WTC11 (cell line): ENCODE results near the gene WNT11. TPM values are rescaled to one million over a fixed set of nuclear protein-coding genes. Genes with fewer than 3 reads are reported as not detected.

Source experiments
- ATAC-seq: fragments of 200-7000 bp; cut with Tn5 transposase; 2 replicates; pipeline ENCODE4 v1.10.0; 2021; ENCODE audit warnings: mild to moderate bottlenecking, moderate library complexity
- CTCF ChIA-PET: fragments of 300-600 bp; sonication (Branson Sonifier 250); formaldehyde crosslinking; loops from one replicate; lab custom pipeline; 2021; ENCODE audit warnings: antibody characterized with exemption; lab: Charles Lee
- POLR2A ChIA-PET: fragments of 350-600 bp; sonication (Branson Sonifier 250); formaldehyde crosslinking; loops from one replicate; lab custom pipeline; 2021; ENCODE audit warnings: antibody characterized with exemption; lab: Charles Lee
- DNase-seq: peaks from one replicate; pipeline ENCODE4 v3.0.0; 2021; ENCODE audit warnings: low spot score
- H3K27ac Mint-ChIP-seq: 2 replicates; pipeline ENCODE4 v1.8.0; 2021; ENCODE audit warnings: mixed read lengths
- H3K27me3 Mint-ChIP-seq: 2 replicates; pipeline ENCODE4 v1.8.0; 2021; ENCODE audit warnings: low read depth, mild to moderate bottlenecking, moderate library complexity, mixed read lengths
- H3K36me3 Mint-ChIP-seq: 2 replicates; pipeline ENCODE4 v1.8.0; 2021; ENCODE audit warnings: mixed read lengths
- H3K4me1 Mint-ChIP-seq: 2 replicates; pipeline ENCODE4 v1.8.0; 2022; ENCODE audit warnings: mixed read lengths
- H3K4me3 Mint-ChIP-seq: 2 replicates; pipeline ENCODE4 v1.8.0; 2021; ENCODE audit warnings: mild to moderate bottlenecking, moderate library complexity, mixed read lengths
- H3K9me3 Mint-ChIP-seq: 2 replicates; pipeline ENCODE4 v1.8.0; 2021; ENCODE audit warnings: mixed read lengths
- CREM ChIP-seq: sonication (generic); formaldehyde crosslinking; IDR thresholded peaks from 2 replicates; pipeline ENCODE4 v1.8.1; 2022; ENCODE audit warnings: mild to moderate bottlenecking, missing genetic modification reagents, moderate library complexity
- ELF4 ChIP-seq: sonication (generic); formaldehyde crosslinking; IDR thresholded peaks from 2 replicates; pipeline ENCODE4 v1.8.1; 2022; ENCODE audit warnings: low read depth, mild to moderate bottlenecking, moderate library complexity, missing genetic modification reagents
- ETV6 ChIP-seq: sonication (generic); formaldehyde crosslinking; IDR thresholded peaks from 2 replicates; pipeline ENCODE4 v1.8.1; 2022; ENCODE audit warnings: mild to moderate bottlenecking, missing genetic modification reagents
- FOXK1 ChIP-seq: sonication (generic); formaldehyde crosslinking; IDR thresholded peaks from 2 replicates; pipeline ENCODE4 v1.8.0; 2022; ENCODE audit warnings: mild to moderate bottlenecking, moderate library complexity, missing genetic modification reagents
- KAT7 ChIP-seq: sonication (generic); formaldehyde crosslinking; IDR thresholded peaks from 2 replicates; pipeline ENCODE4 v1.8.1; 2023; ENCODE audit warnings: missing genetic modification reagents, mild to moderate bottlenecking, borderline replicate concordance
- NR3C1 ChIP-seq: sonication (generic); formaldehyde crosslinking; conservative IDR thresholded peaks from 2 replicates; pipeline ENCODE4 v1.8.1; 2023; ENCODE audit warnings: low read depth, mild to moderate bottlenecking, missing genetic modification reagents
- SMAD3 ChIP-seq: sonication (generic); formaldehyde crosslinking; IDR thresholded peaks from 2 replicates; pipeline ENCODE4 v1.8.0; 2022; ENCODE audit warnings: missing genetic modification reagents, mild to moderate bottlenecking, borderline replicate concordance
- SOX15 ChIP-seq: fragments of 250-450 bp; sonication (Bioruptor Pico); IDR thresholded peaks from 2 replicates; pipeline ENCODE4 v1.9.0; 2021; ENCODE audit warnings: mild to moderate bottlenecking
- SP1 ChIP-seq: sonication (generic); formaldehyde crosslinking; conservative IDR thresholded peaks from 2 replicates; pipeline ENCODE4 v1.8.1; 2022; ENCODE audit warnings: missing genetic modification reagents
- TEAD1 ChIP-seq: sonication (generic); formaldehyde crosslinking; IDR thresholded peaks from 2 replicates; pipeline ENCODE4 v1.8.0; 2022; ENCODE audit warnings: mild to moderate bottlenecking, missing genetic modification reagents
- ZNF396 ChIP-seq: fragments of 250-450 bp; sonication (Bioruptor Pico); IDR thresholded peaks from 2 replicates; pipeline ENCODE4 v1.8.0; 2021; ENCODE audit warnings: mild to moderate bottlenecking, moderate library complexity, borderline replicate concordance
- ZNF416 ChIP-seq: fragments of 250-450 bp; sonication (Bioruptor Pico); IDR thresholded peaks from 2 replicates; pipeline ENCODE4 v1.9.0; 2021; ENCODE audit warnings: mild to moderate bottlenecking, inconsistent platforms
- total RNA-seq: library from RNA; stranded (reverse); gene quantifications from 3 replicates; pipeline ENCODE4 v1.2.3, GENCODE V29; 2021
- TF ChIP-seq, protein P1 (sequence below): sonication (generic); formaldehyde crosslinking; IDR thresholded peaks from 2 replicates; pipeline ENCODE4 v1.8.0; 2022; ENCODE audit warnings: mild to moderate bottlenecking, missing genetic modification reagents
- TF ChIP-seq, protein P2 (sequence below): fragments of 250-450 bp; sonication (Bioruptor Pico); IDR thresholded peaks from 2 replicates; pipeline ENCODE4 v1.9.0; 2021; ENCODE audit warnings: mild to moderate bottlenecking
- TF ChIP-seq, protein P3 (sequence below): sonication (generic); formaldehyde crosslinking; IDR thresholded peaks from 2 replicates; pipeline ENCODE4 v1.8.1; 2022; ENCODE audit warnings: low read depth, missing genetic modification reagents, borderline replicate concordance
- TF ChIP-seq, protein P4 (sequence below): fragments of 250-450 bp; sonication (Bioruptor Pico); IDR thresholded peaks from 2 replicates; pipeline ENCODE4 v1.9.0; 2021; ENCODE audit warnings: mild to moderate bottlenecking, borderline replicate concordance
- TF ChIP-seq, protein P5 (sequence below): sonication (generic); formaldehyde crosslinking; IDR thresholded peaks from 2 replicates; pipeline ENCODE4 v1.8.1; 2023; ENCODE audit warnings: mild to moderate bottlenecking, missing genetic modification reagents
- TF ChIP-seq, protein P6 (sequence below): sonication (generic); formaldehyde crosslinking; conservative IDR thresholded peaks from 2 replicates; pipeline ENCODE4 v1.8.1; 2022; ENCODE audit warnings: mild to moderate bottlenecking, missing genetic modification reagents
- TF ChIP-seq, protein P7 (sequence below): sonication (generic); formaldehyde crosslinking; IDR thresholded peaks from 2 replicates; pipeline ENCODE4 v1.8.0; 2023; ENCODE audit warnings: mild to moderate bottlenecking, missing genetic modification reagents

WNT11 gene
- total RNA-seq, 1 experiment from 2014 or later, result 0.79 TPM

DNA sequence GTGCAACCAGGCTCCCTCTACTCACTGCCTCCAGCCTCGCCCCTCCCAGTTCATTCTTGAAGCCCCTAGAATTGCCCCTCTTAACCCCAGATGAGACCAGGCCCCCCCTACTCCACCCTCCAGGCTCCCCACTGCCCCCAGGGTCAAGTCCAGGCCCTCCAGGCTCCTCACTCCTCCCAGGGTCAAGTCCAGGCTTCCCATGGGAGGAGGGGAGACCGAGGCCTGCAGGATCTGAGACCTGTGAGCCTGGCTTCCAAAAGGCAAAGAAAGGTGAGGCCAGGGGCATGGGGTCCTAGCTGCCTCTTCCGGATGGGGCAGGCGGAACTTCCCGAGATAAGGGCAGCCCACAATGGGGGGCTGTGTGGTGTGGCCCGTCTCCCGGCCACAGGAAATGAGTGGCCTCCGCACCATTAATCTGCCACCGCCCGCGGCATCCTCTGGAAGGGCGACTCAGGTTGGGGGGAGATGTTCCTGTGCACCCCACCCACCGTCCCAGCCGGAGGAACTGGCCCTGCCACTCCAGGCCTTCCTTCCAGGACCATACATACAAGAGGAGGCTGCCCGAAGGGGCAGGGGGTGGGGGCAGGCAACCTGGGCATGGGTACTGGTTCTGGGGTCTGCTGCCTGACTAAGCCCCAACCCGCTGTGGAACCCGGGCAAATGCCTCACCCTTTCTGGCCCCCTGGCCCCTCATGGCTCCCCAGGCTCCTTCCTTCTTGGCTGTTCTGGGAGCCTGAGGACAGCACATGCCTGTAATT lies 35.1 kb upstream of the WNT11 start:
- POLR2A ChIA-PET, result no interaction called here
- Mint-ChIP-seq H3K4me3 (no peak overlapping the region), H3K36me3 (no peaks in the 10 kb centered on the region), H3K27ac (no peak overlapping the region), H3K9me3 (no peaks in the 10 kb centered on the region), H3K27me3 (peaks cover 34% of the 10 kb centered on the region), H3K4me1 (peaks cover 26% of the 10 kb centered on the region)
- CTCF ChIA-PET, result interaction anchor here (1.2 to 3.2 kb wide), 4 partner anchors 33 to 77 kb away, joined by 3 to 48 read pairs (median 18); no protein-coding TSS in a partner anchor
- ATAC-seq (no peak), DNase-seq (no peak)
- TF ChIP-seq, protein P1, sequence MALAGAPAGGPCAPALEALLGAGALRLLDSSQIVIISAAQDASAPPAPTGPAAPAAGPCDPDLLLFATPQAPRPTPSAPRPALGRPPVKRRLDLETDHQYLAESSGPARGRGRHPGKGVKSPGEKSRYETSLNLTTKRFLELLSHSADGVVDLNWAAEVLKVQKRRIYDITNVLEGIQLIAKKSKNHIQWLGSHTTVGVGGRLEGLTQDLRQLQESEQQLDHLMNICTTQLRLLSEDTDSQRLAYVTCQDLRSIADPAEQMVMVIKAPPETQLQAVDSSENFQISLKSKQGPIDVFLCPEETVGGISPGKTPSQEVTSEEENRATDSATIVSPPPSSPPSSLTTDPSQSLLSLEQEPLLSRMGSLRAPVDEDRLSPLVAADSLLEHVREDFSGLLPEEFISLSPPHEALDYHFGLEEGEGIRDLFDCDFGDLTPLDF, result no peak
- TF ChIP-seq ETV6 (CRISPR knock-in tag) (no peak), ELF4 (no peak), SP1 (CRISPR knock-in tag) (no peak), ZNF416 (CRISPR knock-in tag) (no peak), NR3C1 (CRISPR knock-in tag) (no peak), SOX15 (CRISPR knock-in tag) (no peak), TEAD1 (CRISPR knock-in tag) (no peak), FOXK1 (CRISPR knock-in tag) (no peak), KAT7 (no peak)
- TF ChIP-seq, protein P2, sequence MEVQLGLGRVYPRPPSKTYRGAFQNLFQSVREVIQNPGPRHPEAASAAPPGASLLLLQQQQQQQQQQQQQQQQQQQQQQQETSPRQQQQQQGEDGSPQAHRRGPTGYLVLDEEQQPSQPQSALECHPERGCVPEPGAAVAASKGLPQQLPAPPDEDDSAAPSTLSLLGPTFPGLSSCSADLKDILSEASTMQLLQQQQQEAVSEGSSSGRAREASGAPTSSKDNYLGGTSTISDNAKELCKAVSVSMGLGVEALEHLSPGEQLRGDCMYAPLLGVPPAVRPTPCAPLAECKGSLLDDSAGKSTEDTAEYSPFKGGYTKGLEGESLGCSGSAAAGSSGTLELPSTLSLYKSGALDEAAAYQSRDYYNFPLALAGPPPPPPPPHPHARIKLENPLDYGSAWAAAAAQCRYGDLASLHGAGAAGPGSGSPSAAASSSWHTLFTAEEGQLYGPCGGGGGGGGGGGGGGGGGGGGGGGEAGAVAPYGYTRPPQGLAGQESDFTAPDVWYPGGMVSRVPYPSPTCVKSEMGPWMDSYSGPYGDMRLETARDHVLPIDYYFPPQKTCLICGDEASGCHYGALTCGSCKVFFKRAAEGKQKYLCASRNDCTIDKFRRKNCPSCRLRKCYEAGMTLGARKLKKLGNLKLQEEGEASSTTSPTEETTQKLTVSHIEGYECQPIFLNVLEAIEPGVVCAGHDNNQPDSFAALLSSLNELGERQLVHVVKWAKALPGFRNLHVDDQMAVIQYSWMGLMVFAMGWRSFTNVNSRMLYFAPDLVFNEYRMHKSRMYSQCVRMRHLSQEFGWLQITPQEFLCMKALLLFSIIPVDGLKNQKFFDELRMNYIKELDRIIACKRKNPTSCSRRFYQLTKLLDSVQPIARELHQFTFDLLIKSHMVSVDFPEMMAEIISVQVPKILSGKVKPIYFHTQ (CRISPR knock-in tag), result no peak
- TF ChIP-seq, protein P3, sequence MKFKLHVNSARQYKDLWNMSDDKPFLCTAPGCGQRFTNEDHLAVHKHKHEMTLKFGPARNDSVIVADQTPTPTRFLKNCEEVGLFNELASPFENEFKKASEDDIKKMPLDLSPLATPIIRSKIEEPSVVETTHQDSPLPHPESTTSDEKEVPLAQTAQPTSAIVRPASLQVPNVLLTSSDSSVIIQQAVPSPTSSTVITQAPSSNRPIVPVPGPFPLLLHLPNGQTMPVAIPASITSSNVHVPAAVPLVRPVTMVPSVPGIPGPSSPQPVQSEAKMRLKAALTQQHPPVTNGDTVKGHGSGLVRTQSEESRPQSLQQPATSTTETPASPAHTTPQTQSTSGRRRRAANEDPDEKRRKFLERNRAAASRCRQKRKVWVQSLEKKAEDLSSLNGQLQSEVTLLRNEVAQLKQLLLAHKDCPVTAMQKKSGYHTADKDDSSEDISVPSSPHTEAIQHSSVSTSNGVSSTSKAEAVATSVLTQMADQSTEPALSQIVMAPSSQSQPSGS, result no peak
- TF ChIP-seq, protein P4, sequence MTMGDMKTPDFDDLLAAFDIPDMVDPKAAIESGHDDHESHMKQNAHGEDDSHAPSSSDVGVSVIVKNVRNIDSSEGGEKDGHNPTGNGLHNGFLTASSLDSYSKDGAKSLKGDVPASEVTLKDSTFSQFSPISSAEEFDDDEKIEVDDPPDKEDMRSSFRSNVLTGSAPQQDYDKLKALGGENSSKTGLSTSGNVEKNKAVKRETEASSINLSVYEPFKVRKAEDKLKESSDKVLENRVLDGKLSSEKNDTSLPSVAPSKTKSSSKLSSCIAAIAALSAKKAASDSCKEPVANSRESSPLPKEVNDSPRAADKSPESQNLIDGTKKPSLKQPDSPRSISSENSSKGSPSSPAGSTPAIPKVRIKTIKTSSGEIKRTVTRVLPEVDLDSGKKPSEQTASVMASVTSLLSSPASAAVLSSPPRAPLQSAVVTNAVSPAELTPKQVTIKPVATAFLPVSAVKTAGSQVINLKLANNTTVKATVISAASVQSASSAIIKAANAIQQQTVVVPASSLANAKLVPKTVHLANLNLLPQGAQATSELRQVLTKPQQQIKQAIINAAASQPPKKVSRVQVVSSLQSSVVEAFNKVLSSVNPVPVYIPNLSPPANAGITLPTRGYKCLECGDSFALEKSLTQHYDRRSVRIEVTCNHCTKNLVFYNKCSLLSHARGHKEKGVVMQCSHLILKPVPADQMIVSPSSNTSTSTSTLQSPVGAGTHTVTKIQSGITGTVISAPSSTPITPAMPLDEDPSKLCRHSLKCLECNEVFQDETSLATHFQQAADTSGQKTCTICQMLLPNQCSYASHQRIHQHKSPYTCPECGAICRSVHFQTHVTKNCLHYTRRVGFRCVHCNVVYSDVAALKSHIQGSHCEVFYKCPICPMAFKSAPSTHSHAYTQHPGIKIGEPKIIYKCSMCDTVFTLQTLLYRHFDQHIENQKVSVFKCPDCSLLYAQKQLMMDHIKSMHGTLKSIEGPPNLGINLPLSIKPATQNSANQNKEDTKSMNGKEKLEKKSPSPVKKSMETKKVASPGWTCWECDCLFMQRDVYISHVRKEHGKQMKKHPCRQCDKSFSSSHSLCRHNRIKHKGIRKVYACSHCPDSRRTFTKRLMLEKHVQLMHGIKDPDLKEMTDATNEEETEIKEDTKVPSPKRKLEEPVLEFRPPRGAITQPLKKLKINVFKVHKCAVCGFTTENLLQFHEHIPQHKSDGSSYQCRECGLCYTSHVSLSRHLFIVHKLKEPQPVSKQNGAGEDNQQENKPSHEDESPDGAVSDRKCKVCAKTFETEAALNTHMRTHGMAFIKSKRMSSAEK (CRISPR knock-in tag), result no peak
- TF ChIP-seq, protein P5, sequence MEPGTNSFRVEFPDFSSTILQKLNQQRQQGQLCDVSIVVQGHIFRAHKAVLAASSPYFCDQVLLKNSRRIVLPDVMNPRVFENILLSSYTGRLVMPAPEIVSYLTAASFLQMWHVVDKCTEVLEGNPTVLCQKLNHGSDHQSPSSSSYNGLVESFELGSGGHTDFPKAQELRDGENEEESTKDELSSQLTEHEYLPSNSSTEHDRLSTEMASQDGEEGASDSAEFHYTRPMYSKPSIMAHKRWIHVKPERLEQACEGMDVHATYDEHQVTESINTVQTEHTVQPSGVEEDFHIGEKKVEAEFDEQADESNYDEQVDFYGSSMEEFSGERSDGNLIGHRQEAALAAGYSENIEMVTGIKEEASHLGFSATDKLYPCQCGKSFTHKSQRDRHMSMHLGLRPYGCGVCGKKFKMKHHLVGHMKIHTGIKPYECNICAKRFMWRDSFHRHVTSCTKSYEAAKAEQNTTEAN, result no peak

DNA sequence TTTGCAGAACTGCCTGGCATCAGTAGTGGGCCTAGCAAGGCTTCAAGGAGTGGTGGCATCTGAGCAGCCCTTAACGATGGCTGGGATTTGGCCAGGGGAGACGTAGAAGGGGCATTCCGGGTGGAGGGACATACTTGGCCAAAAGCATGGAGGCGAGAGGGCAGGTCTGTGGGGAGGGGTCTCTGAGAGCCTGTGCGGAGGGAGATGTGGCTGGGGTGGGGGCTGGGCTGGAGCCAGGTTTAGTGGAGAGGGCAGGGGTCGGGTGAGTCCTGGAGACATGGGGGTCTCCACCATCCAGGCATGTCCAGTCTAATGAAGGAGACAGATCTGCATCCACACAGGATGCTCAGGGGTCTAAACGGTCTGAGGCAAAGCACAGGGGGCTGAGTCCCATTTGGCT lies 34.4 kb upstream of the WNT11 start:
- ChIA-PET CTCF (interaction anchor here (0.9 to 3.2 kb wide), 2 partner anchors 33 to 78 kb away, joined by 3 to 18 read pairs; no protein-coding TSS in a partner anchor), POLR2A (no interaction called here)
- H3K9me3 Mint-ChIP-seq, result no peaks in the 10 kb centered on the region
- TF ChIP-seq, protein P6, sequence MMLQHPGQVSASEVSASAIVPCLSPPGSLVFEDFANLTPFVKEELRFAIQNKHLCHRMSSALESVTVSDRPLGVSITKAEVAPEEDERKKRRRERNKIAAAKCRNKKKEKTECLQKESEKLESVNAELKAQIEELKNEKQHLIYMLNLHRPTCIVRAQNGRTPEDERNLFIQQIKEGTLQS, result no peak
- TF ChIP-seq SMAD3 (CRISPR knock-in tag) (no peak), CREM (CRISPR knock-in tag) (no peak), ZNF396 (CRISPR knock-in tag) (no peak), NR3C1 (CRISPR knock-in tag) (no peak)
- TF ChIP-seq, protein P7, sequence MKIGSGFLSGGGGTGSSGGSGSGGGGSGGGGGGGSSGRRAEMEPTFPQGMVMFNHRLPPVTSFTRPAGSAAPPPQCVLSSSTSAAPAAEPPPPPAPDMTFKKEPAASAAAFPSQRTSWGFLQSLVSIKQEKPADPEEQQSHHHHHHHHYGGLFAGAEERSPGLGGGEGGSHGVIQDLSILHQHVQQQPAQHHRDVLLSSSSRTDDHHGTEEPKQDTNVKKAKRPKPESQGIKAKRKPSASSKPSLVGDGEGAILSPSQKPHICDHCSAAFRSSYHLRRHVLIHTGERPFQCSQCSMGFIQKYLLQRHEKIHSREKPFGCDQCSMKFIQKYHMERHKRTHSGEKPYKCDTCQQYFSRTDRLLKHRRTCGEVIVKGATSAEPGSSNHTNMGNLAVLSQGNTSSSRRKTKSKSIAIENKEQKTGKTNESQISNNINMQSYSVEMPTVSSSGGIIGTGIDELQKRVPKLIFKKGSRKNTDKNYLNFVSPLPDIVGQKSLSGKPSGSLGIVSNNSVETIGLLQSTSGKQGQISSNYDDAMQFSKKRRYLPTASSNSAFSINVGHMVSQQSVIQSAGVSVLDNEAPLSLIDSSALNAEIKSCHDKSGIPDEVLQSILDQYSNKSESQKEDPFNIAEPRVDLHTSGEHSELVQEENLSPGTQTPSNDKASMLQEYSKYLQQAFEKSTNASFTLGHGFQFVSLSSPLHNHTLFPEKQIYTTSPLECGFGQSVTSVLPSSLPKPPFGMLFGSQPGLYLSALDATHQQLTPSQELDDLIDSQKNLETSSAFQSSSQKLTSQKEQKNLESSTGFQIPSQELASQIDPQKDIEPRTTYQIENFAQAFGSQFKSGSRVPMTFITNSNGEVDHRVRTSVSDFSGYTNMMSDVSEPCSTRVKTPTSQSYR (CRISPR knock-in tag), result no peak

More for the DNA sequence above, 34.4 kb upstream of the WNT11 start:
- DNase-seq (no peak), ATAC-seq (no peak)
- H3K27ac Mint-ChIP-seq, result no peak overlapping the region
- H3K4me1 Mint-ChIP-seq, result peaks cover 26% of the 10 kb centered on the region
- H3K4me3 Mint-ChIP-seq, result no peak overlapping the region
- H3K27me3 Mint-ChIP-seq, result peaks cover 34% of the 10 kb centered on the region
- H3K36me3 Mint-ChIP-seq, result no peaks in the 10 kb centered on the region
